Astrocyte (in vitro differentiated cells and primary cell): ENCODE data around the gene TM7SF3. TPM values are rescaled to one million over a fixed set of nuclear protein-coding genes. Genes with fewer than 3 reads are reported as not detected.

ENCODE experiments used
- DNase-seq: peaks from one replicate; pipeline ENCODE4 v3.0.0-alpha.2; 2010; ENCODE audit warnings: low read depth
- FAIRE-seq: peaks from 2 replicates; lab custom pipeline; 2011; peaks lifted over from hg19 to GRCh38; lab: Jason Lieb, UNC
- H2AFZ ChIP-seq: 2 replicates; pipeline ENCODE4 v1.6.0; 2012; ENCODE audit warnings: low read depth, low read length, inconsistent platforms
- H3K27ac ChIP-seq: 2 replicates; pipeline ENCODE4 v1.5.1; 2011; ENCODE audit warnings: low read depth, low read length, inconsistent platforms
- H3K27me3 ChIP-seq: 2 replicates; pipeline ENCODE4 v1.6.0; 2011; ENCODE audit warnings: low read length, inconsistent platforms; ENCODE audit not compliant: insufficient read depth
- H3K36me3 ChIP-seq: 2 replicates; pipeline ENCODE4 v1.5.1; 2011; ENCODE audit warnings: low read length, inconsistent platforms; ENCODE audit not compliant: insufficient read depth
- H3K4me1 ChIP-seq: 2 replicates; pipeline ENCODE4 v1.5.1; 2011; ENCODE audit warnings: low read length, inconsistent platforms; ENCODE audit not compliant: insufficient read depth
- H3K4me2 ChIP-seq: 2 replicates; pipeline ENCODE4 v1.6.0; 2012; ENCODE audit warnings: low read length, inconsistent platforms
- H3K4me3 ChIP-seq: 2 replicates; pipeline ENCODE4 v1.5.1; 2011; ENCODE audit warnings: low read depth, mild to moderate bottlenecking, low read length, inconsistent platforms; ENCODE audit not compliant: insufficient read depth
- H3K79me2 ChIP-seq: 2 replicates; pipeline ENCODE4 v1.6.0; 2012; ENCODE audit warnings: mild to moderate bottlenecking, low read length, inconsistent platforms; ENCODE audit not compliant: insufficient read depth
- H3K9ac ChIP-seq: 2 replicates; pipeline ENCODE4 v1.6.0; 2012; ENCODE audit warnings: mild to moderate bottlenecking, low read length, inconsistent platforms
- H3K9me3 ChIP-seq: 2 replicates; pipeline ENCODE4 v1.5.1; 2012; ENCODE audit warnings: low read depth, mild to moderate bottlenecking, low read length, inconsistent platforms; ENCODE audit not compliant: insufficient read depth
- H4K20me1 ChIP-seq: 2 replicates; pipeline ENCODE4 v1.6.0; 2012; ENCODE audit warnings: low read length, inconsistent platforms; ENCODE audit not compliant: insufficient read depth
- H3K27ac Mint-ChIP-seq: one replicate; pipeline ENCODE4 v1.8.0; 2021; ENCODE audit warnings: mild to moderate bottlenecking, mixed read lengths; ENCODE audit not compliant: unreplicated experiment
- H3K27me3 Mint-ChIP-seq: one replicate; pipeline ENCODE4 v1.8.0; 2021; ENCODE audit warnings: low read depth, mixed read lengths; ENCODE audit not compliant: unreplicated experiment
- H3K36me3 Mint-ChIP-seq: one replicate; pipeline ENCODE4 v1.8.0; 2021; ENCODE audit warnings: low read depth, mixed read lengths; ENCODE audit not compliant: unreplicated experiment
- H3K4me1 Mint-ChIP-seq: one replicate; pipeline ENCODE4 v1.8.0; 2021; ENCODE audit warnings: low read depth, mixed read lengths; ENCODE audit not compliant: unreplicated experiment
- H3K4me3 Mint-ChIP-seq: one replicate; pipeline ENCODE4 v1.8.0; 2021; ENCODE audit warnings: mild to moderate bottlenecking, moderate library complexity, mixed read lengths; ENCODE audit not compliant: unreplicated experiment
- H3K9me3 Mint-ChIP-seq: one replicate; pipeline ENCODE4 v1.8.0; 2021; ENCODE audit warnings: mild to moderate bottlenecking, mixed read lengths; ENCODE audit not compliant: unreplicated experiment
- EZH2 ChIP-seq: IDR thresholded peaks from 2 replicates; pipeline ENCODE4 v1.6.1; 2012; ENCODE audit warnings: mild to moderate bottlenecking, low read length, inconsistent platforms; ENCODE audit not compliant: insufficient read depth
- total RNA-seq: library from RNA; stranded (reverse); gene quantifications from 2 replicates; pipeline ENCODE4 v1.2.1, GENCODE V29; 2021
- TF ChIP-seq, protein P1 (sequence below): IDR thresholded peaks from 2 replicates; pipeline ENCODE4 v1.5.1; 2011; ENCODE audit warnings: low read depth, mild to moderate bottlenecking, inconsistent platforms, low read length, moderate library complexity; ENCODE audit not compliant: insufficient read depth

TM7SF3 gene
- total RNA-seq, 1 donor from 2014 or later = 104 TPM

DNA sequence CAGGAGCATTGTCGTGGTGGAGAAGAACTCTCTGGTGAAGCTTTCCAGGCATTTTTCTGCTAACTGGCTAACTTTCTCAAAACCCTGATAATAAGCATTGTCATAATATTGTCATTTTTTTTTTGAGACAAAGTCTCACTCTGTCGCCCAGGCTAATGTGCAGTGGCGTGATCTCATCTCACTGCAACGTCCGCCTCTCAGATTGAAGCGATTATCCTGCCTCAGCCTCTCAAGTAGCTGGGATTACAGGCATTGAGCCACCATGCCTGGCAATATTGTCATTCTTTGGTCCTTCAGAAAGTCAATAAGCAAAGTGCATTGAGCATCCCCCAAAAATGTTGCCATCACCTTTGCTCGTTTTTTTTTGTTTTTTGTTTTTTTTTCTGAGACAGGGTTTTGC lies 41.8 kb upstream of the TM7SF3 start:
- peaks cover 2% of the 10 kb centered on the region for H3K36me3 Mint-ChIP-seq
- FAIRE-seq = no peak
- H3K9me3 ChIP-seq = no peaks in the 10 kb centered on the region

DNA sequence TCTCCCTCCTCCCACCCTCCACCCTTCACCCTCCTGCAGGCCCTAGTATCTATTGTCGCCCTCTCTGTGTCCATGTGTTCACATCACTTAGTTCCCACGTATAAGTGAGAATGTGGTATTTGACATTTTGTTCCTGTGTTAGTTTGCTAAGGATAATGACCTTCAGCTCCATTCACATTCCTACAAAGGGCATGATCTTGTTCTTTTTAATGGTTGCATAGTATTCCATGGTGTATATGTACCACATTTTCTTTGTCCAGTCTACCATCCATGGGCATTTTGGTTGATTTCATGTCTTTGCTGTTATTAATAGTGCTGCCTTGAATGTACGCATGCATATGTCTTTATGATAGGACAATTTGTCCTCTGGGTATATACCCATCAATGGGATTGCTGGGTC lies 38.6 kb upstream of the TM7SF3 start:
- Histone ChIP-seq H4K20me1 (no peaks in the 10 kb centered on the region), H3K4me1 (peaks cover 4% of the 10 kb centered on the region), H3K9me3 (no peaks in the 10 kb centered on the region), H3K36me3 (no peaks in the 10 kb centered on the region), H3K9ac (no peak overlapping the region), H3K4me3 (no peak overlapping the region), H2AFZ (no peak overlapping the region), H3K27me3 (no peaks in the 10 kb centered on the region), H3K27ac (no peak overlapping the region), H3K4me2 (no peak overlapping the region), H3K79me2 (no peaks in the 10 kb centered on the region)
- peaks cover 2% of the 10 kb centered on the region for H3K36me3 Mint-ChIP-seq
- TF ChIP-seq, protein P1, sequence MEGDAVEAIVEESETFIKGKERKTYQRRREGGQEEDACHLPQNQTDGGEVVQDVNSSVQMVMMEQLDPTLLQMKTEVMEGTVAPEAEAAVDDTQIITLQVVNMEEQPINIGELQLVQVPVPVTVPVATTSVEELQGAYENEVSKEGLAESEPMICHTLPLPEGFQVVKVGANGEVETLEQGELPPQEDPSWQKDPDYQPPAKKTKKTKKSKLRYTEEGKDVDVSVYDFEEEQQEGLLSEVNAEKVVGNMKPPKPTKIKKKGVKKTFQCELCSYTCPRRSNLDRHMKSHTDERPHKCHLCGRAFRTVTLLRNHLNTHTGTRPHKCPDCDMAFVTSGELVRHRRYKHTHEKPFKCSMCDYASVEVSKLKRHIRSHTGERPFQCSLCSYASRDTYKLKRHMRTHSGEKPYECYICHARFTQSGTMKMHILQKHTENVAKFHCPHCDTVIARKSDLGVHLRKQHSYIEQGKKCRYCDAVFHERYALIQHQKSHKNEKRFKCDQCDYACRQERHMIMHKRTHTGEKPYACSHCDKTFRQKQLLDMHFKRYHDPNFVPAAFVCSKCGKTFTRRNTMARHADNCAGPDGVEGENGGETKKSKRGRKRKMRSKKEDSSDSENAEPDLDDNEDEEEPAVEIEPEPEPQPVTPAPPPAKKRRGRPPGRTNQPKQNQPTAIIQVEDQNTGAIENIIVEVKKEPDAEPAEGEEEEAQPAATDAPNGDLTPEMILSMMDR = no peak
- TF ChIP-seq EZH2 = no peak
- H3K4me1 Mint-ChIP-seq = peaks cover 4% of the 10 kb centered on the region
- no peaks in the 10 kb centered on the region for H3K9me3 Mint-ChIP-seq
- FAIRE-seq (no peak), DNase-seq (no peak)
- no peaks in the 10 kb centered on the region for H3K27me3 Mint-ChIP-seq
- H3K27ac Mint-ChIP-seq = no peak overlapping the region
- no peak overlapping the region for H3K4me3 Mint-ChIP-seq

More for the DNA sequence above, 41.8 kb upstream of the TM7SF3 start:
- Histone ChIP-seq H3K4me1 (no peaks in the 10 kb centered on the region), H3K27ac (no peak overlapping the region), H3K4me2 (no peak overlapping the region), H3K27me3 (no peaks in the 10 kb centered on the region), H4K20me1 (no peaks in the 10 kb centered on the region), H2AFZ (no peak overlapping the region), H3K4me3 (no peak overlapping the region), H3K36me3 (no peaks in the 10 kb centered on the region), H3K9ac (no peak overlapping the region), H3K79me2 (no peaks in the 10 kb centered on the region)
- Mint-ChIP-seq H3K27me3 (no peaks in the 10 kb centered on the region), H3K9me3 (no peaks in the 10 kb centered on the region), H3K27ac (no peak overlapping the region), H3K4me1 (no peaks in the 10 kb centered on the region), H3K4me3 (no peak overlapping the region)
- no peak for TF ChIP-seq EZH2
- TF ChIP-seq, protein P1 = no peak
- DNase-seq = no peak

DNA sequence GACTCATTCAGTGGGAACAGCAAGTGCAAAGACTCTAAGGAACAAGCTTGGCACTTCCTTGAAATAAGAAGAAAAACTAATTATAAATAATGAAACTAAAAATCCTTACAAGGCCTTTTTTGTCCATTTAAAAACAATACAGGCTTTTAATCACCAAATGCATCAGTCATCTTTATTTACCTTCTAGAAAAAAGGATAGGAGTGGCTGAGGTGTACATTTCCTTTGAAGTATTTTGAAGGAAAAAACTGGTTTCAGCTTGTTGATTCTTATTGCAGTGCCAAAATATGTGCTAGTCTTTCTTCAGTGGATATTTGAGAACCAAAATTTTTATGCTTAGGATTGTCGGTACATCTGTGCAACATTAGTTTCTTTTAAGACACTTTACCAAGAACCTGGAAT lies 38.0 kb upstream of the TM7SF3 start:
- Histone ChIP-seq H2AFZ (no peak overlapping the region), H3K4me1 (peaks cover 4% of the 10 kb centered on the region), H3K79me2 (no peaks in the 10 kb centered on the region), H3K36me3 (no peaks in the 10 kb centered on the region), H3K27ac (no peak overlapping the region), H3K4me2 (no peak overlapping the region), H4K20me1 (no peaks in the 10 kb centered on the region), H3K9ac (no peak overlapping the region), H3K9me3 (no peaks in the 10 kb centered on the region), H3K27me3 (no peaks in the 10 kb centered on the region), H3K4me3 (no peak overlapping the region)
- TF ChIP-seq, protein P1 = no peak
- TF ChIP-seq EZH2 = no peak
- Mint-ChIP-seq H3K9me3 (no peaks in the 10 kb centered on the region), H3K4me3 (no peak overlapping the region), H3K36me3 (peaks cover 2% of the 10 kb centered on the region), H3K4me1 (peaks cover 4% of the 10 kb centered on the region), H3K27ac (no peak overlapping the region), H3K27me3 (no peaks in the 10 kb centered on the region)
- DNase-seq (no peak), FAIRE-seq (no peak)
